Measurements from ENCODE around the gene CBFA2T3.

The CBFA2T3 gene

DNA sequence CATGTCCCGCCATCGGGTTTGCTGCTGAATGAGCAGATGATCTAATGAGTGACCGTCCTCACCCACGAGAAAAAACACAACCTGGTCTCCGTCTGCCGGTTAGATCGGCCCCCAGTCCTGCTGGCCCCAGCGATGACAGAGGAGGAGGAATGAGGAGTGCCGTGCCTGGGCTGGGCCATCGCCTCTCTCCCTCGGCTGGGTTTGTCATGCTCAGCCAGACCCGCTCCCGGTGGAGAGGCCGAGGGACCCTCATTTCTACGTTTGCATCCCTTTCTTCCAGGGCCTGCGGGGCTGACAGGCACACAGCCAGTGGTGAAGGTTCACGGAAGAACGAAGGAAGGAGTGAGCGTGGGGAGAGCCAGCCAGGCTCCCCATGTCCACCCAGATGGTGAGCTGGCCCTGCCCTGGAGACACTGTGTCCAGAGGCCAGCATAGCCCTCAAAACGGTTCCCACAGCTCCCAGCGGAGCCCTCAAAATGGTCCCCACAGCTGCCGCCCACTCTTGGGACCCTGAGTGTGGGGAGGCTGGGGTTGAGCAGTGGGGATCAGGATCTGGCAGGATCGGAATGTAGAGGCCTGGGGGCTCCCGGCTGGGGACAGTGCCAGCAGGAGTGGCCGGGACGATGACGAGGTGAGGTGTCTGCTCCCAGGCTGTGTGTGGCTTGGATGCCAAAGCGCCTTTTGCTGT, 23.9 kb downstream of the CBFA2T3 start:
- TF ChIP-seq, protein P1, sequence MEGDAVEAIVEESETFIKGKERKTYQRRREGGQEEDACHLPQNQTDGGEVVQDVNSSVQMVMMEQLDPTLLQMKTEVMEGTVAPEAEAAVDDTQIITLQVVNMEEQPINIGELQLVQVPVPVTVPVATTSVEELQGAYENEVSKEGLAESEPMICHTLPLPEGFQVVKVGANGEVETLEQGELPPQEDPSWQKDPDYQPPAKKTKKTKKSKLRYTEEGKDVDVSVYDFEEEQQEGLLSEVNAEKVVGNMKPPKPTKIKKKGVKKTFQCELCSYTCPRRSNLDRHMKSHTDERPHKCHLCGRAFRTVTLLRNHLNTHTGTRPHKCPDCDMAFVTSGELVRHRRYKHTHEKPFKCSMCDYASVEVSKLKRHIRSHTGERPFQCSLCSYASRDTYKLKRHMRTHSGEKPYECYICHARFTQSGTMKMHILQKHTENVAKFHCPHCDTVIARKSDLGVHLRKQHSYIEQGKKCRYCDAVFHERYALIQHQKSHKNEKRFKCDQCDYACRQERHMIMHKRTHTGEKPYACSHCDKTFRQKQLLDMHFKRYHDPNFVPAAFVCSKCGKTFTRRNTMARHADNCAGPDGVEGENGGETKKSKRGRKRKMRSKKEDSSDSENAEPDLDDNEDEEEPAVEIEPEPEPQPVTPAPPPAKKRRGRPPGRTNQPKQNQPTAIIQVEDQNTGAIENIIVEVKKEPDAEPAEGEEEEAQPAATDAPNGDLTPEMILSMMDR (IDR thresholded peaks at IDR 0.05; ENCODE audit: low read depth, low read length), result no peak
- DNase-seq (ENCODE audit: extremely low read depth, low read depth), result no peak

DNA sequence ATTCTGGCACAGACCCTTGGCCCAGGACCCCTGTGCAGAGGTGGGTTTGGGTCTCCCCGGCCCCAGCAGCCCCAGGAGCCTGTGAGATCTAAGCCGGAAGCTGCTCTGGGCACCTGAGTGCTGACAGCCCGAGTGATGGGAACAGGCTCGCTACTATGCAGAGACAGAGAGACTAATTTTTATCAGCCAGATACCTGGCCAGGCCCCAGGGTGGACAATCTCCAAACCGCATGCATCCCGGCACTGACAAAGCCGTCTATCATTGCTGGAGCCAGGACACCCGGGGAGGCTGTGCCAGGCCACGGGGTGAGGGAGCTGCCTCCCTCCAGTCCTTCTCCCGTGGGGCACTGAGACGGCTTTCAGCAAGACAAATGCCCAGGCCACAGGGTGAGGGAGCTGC, 25.0 kb downstream of the CBFA2T3 start:
- TF ChIP-seq, protein P1 (IDR thresholded peaks at IDR 0.05; ENCODE audit: low read depth, low read length), result no peak
- no peak for DNase-seq (ENCODE audit: extremely low read depth, low read depth)

DNA sequence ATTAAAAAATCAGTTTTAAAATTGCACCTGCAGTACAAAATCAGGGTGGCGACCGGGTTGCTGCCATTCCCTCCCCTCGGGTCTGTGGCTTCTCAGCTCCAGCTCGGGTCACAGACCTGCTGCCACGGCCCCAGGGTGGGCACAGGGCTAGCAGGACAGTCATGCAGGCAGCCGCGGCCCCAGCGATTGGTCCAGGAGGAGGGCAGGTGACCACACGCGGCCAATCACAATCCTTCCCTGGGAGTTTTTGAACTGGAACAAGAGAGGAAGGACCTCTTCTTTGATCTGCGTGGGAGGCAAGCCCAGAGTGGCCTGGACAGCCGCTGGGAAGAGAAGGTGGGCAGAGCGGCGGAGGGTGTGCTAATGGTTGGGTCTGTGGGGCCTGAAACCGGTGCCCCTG, 25.5 kb downstream of the CBFA2T3 start:
- TF ChIP-seq, protein P1 (IDR thresholded peaks at IDR 0.05; ENCODE audit: low read depth, low read length), result no peak
- DNase-seq (ENCODE audit: extremely low read depth, low read depth), result no peak

DNA sequence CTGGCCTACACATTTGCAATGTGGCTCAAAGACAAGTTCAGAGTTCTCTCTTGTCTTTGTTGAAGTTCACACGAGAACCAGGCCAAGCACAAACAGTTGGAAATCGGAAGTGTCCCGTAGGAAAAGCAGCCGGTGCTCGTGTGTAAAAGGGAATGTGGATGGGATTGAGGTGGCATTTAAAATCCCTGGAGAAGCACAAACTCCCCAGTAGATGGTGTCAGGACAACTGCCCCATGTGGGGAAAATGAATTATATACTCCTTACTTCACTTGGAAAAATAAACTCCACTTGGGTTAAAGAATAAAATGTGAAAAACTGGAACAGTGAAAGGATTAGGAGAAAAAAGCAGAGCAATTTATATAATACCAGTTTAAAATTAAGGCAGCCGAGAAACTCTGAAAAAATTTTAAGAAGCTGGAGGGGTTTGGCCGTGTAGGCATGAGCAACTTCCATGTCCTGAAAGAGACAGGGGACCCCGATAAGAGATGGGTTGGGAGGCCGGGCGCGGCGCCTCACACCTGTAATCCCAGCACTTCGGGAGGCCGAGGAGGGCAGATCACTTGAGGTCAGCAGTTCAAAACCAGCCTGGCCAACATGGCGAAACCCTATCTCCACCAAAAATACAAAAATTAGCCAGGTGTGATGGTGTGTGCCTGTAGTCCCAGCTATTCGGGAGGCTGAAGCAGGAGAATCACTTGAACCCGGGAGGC, 28.1 kb downstream of the CBFA2T3 start:
- TF ChIP-seq, protein P1 (IDR thresholded peaks at IDR 0.05; ENCODE audit: low read depth, low read length), result no peak
- no peak for DNase-seq (ENCODE audit: extremely low read depth, low read depth)

DNA sequence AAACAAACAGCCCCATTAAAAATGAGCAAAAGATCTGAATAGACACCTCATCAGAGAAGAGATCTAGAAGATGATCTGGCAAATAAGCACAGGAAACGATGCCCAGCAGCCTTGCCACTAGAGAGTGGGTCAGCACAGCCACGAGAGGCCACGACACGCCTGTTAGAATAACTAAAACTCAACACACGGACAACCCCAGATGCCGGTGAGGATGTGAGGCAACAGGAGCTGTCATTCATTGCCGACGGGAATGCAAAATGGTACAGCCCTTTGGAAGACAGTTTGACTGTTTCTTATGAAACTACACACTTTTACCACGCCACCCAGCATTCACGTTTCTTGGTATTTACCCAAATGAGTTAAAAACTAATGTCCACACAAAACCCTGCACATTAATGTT, 31.5 kb downstream of the CBFA2T3 start:
- no peak for DNase-seq (ENCODE audit: extremely low read depth, low read depth)
- TF ChIP-seq, protein P1 (IDR thresholded peaks at IDR 0.05; ENCODE audit: low read depth, low read length), result no peak

DNA sequence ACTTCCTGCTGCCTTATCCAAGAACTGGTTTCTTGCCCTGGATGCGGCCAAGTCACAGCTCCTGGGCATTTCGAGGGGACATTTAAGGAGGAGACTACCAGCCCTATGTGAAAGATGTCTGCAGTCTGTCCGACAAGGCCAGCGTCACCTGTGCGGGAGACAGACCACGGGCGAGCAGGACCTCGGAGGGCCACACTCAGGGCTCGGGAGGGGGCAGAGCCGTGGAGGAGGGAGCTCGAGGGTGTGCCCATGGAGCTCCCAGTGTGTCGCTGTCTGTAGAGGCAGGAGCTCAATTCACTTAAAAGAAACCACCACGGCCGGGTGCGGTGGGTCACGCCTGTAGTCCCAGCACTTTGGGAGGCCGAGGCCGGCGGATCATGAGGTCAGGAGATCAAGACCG, 33.3 kb downstream of the CBFA2T3 start:
- TF ChIP-seq, protein P1 (IDR thresholded peaks at IDR 0.05; ENCODE audit: low read depth, low read length), result no peak
- no peak for DNase-seq (ENCODE audit: extremely low read depth, low read depth)

DNA sequence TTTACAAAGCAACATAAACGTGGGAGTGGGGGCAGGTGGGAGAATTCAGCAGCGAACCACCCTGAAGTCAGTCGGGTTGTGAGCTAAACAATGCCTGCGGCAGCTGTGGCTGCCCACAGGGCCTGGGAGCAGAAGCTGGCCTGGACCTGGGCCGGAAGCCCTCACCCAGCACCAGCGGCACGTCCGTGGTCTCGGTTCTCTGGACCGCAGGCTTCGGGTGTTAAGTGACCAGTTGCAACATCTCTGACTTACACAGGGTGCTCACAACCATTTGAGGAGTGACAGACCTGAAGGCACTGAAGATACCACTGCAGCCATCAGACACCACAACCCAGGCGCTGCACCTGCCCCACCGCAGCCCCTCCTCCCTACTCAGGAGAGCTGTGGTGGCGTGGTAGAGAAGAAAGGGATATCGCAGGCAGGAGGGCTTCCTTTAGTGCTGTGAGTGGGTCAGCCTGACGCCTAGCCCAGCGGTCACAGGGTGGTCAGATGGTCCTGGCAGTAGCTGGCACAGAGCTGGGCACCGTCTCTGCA, 33.8 kb downstream of the CBFA2T3 start:
- DNase-seq (ENCODE audit: extremely low read depth, low read depth), result no peak
- TF ChIP-seq, protein P1 (IDR thresholded peaks at IDR 0.05; ENCODE audit: low read depth, low read length), result no peak

Data from AG09319 (cell line).